Ascending aorta (tissue), 2 donors: ENCODE results near the gene PSMB1. TPM values are rescaled to one million over a fixed set of nuclear protein-coding genes. Genes with fewer than 3 reads are reported as not detected.

Source experiments
- DNase-seq, 2 donors: peaks; one replicate each; pipeline ENCODE4 v3.0.0-alpha.2; 2019; ENCODE audit warnings: low spot score in 2 of 2
- H3K27ac ChIP-seq, 2 donors: fragments of 200-600 bp; sonication (generic); one replicate each; pipeline ENCODE4 v1.5.1; 2016 to 2017; ENCODE audit warnings: mild to moderate bottlenecking in 1 of 2
- H3K27me3 ChIP-seq: fragments of 200-600 bp; sonication (generic); one replicate; pipeline ENCODE4 v1.5.1; 2017
- H3K36me3 ChIP-seq, 2 donors: fragments of 200-600 bp; sonication (generic); one replicate each; pipeline ENCODE4 v1.5.1; 2016
- H3K4me1 ChIP-seq, 2 donors: fragments of 200-600 bp; sonication (generic); one replicate each; pipeline ENCODE4 v1.5.1; 2016 to 2017; ENCODE audit warnings: mild to moderate bottlenecking in 1 of 2
- H3K4me3 ChIP-seq, 2 donors: fragments of 200-600 bp; sonication (generic); one replicate each; pipeline ENCODE4 v1.5.1; 2016 to 2017; ENCODE audit warnings: mild to moderate bottlenecking in 1 of 2
- H3K9me3 ChIP-seq, 2 donors: fragments of 200-600 bp; sonication (generic); one replicate each; pipeline ENCODE4 v1.5.1; 2016
- intact Hi-C: fragments of 100-400 bp; cut with DNase I; formaldehyde crosslinking; loops from one replicate; pipeline ENCODE4 v1.15.1; 2023
- total RNA-seq: library from RNA; depleted of rRNA; stranded (reverse); fragments of >200 nt; gene quantifications from one replicate; pipeline ENCODE4 v1.1.0, GENCODE V29; 2016
- TF ChIP-seq, protein P1 (sequence below), 3 experiments: fragments of 200-600 bp in 2 of 3; fragments of 450-650 bp in 1 of 3; sonication (generic) in 2 of 3; IDR thresholded peaks; one replicate each; pipeline ENCODE4 v1.5.1; 2016 to 2019; ENCODE audit warnings: antibody characterized with exemption in 3 of 3, mild to moderate bottlenecking in 1 of 3, moderate library complexity in 1 of 3

PSMB1 gene
- total RNA-seq, 1 donor from 2014 or later, result 120 TPM

- H3K4me1 ChIP-seq, result no peaks in the 10 kb centered on the region
- peaks cover 7 to 15% of the 10 kb centered on the region in 2 donors for H3K9me3 ChIP-seq
- no peaks in the 10 kb centered on the region for H3K36me3 ChIP-seq
- no peak overlapping the region for H3K27ac ChIP-seq
- intact Hi-C loops, result no loop called here
- DNase-seq, result no peak
- no peaks in the 10 kb centered on the region for H3K27me3 ChIP-seq
- TF ChIP-seq, protein P1, sequence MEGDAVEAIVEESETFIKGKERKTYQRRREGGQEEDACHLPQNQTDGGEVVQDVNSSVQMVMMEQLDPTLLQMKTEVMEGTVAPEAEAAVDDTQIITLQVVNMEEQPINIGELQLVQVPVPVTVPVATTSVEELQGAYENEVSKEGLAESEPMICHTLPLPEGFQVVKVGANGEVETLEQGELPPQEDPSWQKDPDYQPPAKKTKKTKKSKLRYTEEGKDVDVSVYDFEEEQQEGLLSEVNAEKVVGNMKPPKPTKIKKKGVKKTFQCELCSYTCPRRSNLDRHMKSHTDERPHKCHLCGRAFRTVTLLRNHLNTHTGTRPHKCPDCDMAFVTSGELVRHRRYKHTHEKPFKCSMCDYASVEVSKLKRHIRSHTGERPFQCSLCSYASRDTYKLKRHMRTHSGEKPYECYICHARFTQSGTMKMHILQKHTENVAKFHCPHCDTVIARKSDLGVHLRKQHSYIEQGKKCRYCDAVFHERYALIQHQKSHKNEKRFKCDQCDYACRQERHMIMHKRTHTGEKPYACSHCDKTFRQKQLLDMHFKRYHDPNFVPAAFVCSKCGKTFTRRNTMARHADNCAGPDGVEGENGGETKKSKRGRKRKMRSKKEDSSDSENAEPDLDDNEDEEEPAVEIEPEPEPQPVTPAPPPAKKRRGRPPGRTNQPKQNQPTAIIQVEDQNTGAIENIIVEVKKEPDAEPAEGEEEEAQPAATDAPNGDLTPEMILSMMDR (IDR thresholded peaks at IDR 0.05), result no peak
- no peak overlapping the region for H3K4me3 ChIP-seq
Observed at GRCh38 chr6:170497841-170498301, 55.2 kb downstream of the PSMB1 start.

DNA sequence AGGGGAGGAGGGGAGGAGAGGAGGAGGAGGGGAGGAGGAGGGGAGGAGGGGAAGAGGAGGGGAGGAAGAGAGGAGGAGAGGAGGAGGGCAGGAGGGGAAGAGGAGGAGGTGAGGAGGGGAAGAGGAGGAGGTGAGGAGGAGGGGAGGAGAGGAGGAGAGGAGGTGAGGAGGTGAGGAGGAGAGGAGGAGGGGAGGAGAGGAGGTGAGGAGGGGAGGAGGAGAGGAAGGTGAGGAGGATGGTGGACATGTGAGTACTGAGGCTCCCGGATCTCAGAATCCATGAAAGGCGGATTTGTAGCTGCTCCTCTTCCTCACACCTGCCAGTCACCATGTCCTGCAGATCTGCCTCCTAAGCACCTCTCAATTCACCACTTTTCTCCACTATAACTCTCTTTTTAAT lies 59.8 kb downstream of the PSMB1 start:
- no peak overlapping the region for H3K4me3 ChIP-seq
- no peak overlapping the region for H3K27ac ChIP-seq
- no peaks in the 10 kb centered on the region for H3K36me3 ChIP-seq
- intact Hi-C loops, result no loop called here
- no peaks in the 10 kb centered on the region for H3K4me1 ChIP-seq
- H3K9me3 ChIP-seq, result no peaks in the 10 kb centered on the region
- DNase-seq, result no peak
- no peaks in the 10 kb centered on the region for H3K27me3 ChIP-seq
- TF ChIP-seq, protein P1 (IDR thresholded peaks at IDR 0.05), result no peak

DNA sequence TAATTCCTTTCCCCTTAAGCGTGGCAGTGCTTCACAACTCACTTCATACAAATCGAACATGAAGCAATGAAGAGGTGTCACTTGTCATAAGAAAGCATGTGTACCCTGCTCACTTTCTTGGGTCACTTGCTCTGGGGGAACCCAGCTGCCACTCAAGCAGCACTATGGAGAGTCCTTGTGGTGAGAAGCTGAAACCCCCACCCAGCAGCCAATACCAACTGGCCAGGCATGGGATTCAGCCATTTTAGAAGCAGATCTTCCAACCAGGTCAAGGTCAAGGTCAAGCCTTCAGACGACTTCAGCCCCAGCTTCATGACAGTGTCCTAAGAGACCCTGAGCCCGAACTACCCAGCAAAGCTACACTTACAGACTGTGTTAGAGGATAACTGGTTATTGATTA lies 62.8 kb downstream of the PSMB1 start:
- intact Hi-C loops, result no loop called here
- Histone ChIP-seq H3K4me1 (no peaks in the 10 kb centered on the region), H3K27ac (no peak overlapping the region), H3K9me3 (no peaks in the 10 kb centered on the region), H3K27me3 (no peaks in the 10 kb centered on the region), H3K36me3 (no peaks in the 10 kb centered on the region), H3K4me3 (no peak overlapping the region)
- TF ChIP-seq, protein P1 (IDR thresholded peaks at IDR 0.05), result no peak
- no peak for DNase-seq

GRCh38 chr6:170489836-170490235 lies 63.3 kb downstream of the PSMB1 start:
- no peak overlapping the region for H3K27ac ChIP-seq
- H3K4me1 ChIP-seq, result no peaks in the 10 kb centered on the region
- no peak overlapping the region for H3K4me3 ChIP-seq
- TF ChIP-seq, protein P1 (IDR thresholded peaks at IDR 0.05), result no peak
- no peaks in the 10 kb centered on the region for H3K36me3 ChIP-seq
- DNase-seq, result no peak
- intact Hi-C loops, result no loop called here
- H3K27me3 ChIP-seq, result no peaks in the 10 kb centered on the region
- H3K9me3 ChIP-seq, result no peaks in the 10 kb centered on the region

DNA sequence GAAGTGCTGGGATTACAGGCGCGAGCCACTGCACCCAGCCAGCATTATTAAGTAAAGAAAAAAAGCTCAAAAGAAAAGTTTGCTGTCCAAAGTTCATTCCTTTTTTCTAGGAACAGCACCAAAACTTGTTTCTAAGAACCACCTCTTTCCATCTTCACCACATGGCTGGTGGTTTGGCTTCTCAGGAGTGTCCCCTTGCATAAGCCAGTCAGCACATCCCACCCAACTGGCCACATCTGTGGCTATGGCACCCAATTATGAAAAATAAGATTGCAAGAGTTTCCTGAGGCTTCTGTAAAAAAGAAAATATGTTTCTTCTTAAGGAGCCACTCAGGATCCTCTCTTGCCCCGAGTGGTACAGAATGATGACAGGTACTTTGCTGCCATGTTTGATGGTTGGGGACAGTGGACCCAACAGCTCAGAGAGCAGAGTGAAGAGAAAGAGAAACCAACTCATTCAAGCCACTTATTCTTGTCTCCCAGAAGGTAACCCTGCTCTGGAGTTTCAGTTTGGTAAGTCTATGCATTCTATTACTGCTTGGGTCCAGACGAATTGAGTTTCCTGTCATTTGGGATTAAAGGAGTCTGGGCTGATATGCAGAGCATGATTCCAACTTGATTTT lies 65.3 kb downstream of the PSMB1 start:
- Histone ChIP-seq H3K36me3 (no peaks in the 10 kb centered on the region), H3K4me3 (no peak overlapping the region), H3K4me1 (no peaks in the 10 kb centered on the region), H3K27ac (no peak overlapping the region), H3K27me3 (no peaks in the 10 kb centered on the region), H3K9me3 (peaks cover 0 to 6% of the 10 kb centered on the region in 2 donors)
- intact Hi-C loops, result no loop called here
- TF ChIP-seq, protein P1 (IDR thresholded peaks at IDR 0.05), result no peak
- no peak for DNase-seq

DNA sequence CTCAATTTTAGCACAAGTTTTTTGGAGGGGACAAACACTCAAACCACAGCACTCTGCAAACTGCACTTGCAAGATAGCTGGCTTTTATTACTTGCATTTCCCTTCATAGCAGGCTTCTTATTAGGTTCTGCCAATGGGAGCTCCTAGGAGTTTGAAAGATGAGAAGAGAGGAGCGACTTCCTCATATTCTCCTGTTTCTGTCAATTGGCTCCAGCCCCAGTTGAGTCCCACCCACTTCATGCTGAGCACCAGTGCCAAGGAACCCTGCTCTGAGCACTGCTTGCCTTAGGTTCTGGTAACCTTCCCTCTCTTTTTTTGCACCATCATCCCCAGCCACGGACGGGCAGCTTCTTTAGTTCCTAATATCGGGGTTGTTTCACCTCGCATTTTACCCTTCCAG lies 67.9 kb downstream of the PSMB1 start:
- TF ChIP-seq, protein P1 (IDR thresholded peaks at IDR 0.05), result no peak
- H3K4me1 ChIP-seq, result no peaks in the 10 kb centered on the region
- no peak overlapping the region for H3K27ac ChIP-seq
- peaks cover 0 to 6% of the 10 kb centered on the region in 2 donors for H3K9me3 ChIP-seq
- intact Hi-C loops, result no loop called here
- no peaks in the 10 kb centered on the region for H3K27me3 ChIP-seq
- DNase-seq, result no peak
- no peaks in the 10 kb centered on the region for H3K36me3 ChIP-seq
- H3K4me3 ChIP-seq, result no peak overlapping the region
